NCI-H1694 (cell line): Measurements from ENCODE around the gene TTC21A.
"Not testable (repeated sequence)": the region's sequence is repeated elsewhere in the genome, so short reads cannot be mapped to it uniquely, and the experiment has no call there.

Source experiments
- DNase-seq: peaks from one replicate; lab custom pipeline; 2025; lab: John Stamatoyannopoulos, UW

Gene TTC21A

GRCh38 chr3:39149498-39150147, 42.1 kb downstream of the TTC21A start:
- no peak for DNase-seq

DNA sequence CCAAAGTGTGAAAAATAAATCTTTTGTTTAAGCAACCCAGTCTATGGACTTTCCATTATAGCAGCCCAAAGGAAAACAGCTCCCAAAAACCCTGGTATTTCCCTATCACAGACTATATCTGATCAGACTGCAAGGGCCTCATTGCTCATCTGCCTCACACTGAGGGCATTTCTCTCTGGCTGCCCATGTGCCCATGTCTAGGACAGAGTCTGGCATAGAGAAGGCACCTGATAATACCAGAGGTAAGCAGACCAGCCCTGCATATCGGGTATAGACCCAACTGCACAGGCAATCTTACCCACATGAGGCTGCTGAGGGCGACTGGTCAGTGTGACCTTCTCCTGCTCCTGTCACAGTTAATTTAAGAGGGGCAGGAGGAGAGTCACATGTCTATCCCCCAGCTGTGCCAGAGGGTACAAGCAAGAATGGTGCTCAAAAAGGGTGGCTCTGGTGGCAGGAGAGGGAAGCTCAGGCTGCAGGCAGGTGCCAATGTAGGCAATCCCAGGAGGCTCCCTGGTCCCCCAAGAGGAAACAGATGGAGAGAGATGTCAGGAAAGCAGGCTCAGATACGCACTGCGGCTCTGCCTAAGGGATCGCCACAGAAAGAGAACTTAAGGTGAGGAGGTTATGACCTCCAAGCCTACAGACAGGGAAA, 42.8 kb downstream of the TTC21A start:
- DNase-seq: no peak

DNA sequence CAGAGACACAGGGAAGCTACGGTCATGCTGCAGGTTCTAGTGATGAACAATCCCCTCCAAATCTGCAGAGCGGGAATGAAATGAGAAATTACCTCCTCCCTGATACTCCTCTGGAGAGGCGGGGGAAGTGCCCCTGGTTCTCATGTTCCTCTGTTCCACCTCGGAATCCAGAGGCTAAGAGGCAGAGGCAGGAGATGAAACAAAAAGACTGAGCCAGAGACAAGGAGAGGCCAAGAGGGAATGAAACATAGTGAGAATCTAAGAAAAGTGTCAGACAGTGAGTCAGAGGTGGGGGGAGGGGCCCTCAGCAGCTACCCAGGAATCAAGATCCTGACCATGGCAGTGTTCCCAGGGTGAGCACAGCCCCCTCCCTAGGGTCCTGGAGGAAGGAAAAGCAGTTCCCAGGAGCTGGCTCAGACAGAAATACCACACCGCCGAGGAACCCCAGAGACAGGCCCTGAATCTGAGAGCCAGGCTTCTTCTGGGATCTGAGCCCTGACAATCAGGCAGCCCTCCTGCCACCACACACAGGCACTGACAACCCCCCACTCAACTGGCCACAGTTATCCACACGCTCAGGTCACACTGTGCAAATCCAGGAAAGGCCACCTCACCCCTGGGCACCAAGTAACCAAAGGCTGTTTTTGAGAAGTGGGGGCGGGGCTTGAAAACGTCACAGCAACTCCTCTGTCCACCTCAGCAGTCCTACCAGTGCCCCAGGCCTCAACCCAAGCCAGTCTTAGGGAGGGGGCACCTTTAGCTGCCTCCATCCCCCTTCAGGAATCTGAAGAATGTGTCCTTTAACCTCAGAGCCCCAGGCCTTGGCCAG, 43.5 kb downstream of the TTC21A start:
- no peak for DNase-seq

DNA sequence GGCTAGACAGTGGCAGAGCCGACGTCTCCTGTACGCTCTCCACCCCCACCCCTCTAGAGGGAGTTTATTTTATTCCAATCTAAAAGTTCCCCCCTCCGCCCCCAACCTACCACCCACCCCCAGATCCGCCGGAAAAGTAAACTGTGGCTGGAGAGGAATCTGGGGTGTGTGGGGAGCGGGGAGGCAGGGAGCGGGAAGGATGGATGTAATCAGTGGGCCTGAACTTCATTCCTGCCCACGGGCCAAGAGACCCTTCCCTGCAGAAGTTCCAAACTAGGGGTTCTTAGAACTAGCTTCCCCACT, 46.4 kb downstream of the TTC21A start:
- DNase-seq: no peak

- DNase-seq: no peak
Observed at GRCh38 chr3:39154280-39155021, 47.0 kb downstream of the TTC21A start.

DNA sequence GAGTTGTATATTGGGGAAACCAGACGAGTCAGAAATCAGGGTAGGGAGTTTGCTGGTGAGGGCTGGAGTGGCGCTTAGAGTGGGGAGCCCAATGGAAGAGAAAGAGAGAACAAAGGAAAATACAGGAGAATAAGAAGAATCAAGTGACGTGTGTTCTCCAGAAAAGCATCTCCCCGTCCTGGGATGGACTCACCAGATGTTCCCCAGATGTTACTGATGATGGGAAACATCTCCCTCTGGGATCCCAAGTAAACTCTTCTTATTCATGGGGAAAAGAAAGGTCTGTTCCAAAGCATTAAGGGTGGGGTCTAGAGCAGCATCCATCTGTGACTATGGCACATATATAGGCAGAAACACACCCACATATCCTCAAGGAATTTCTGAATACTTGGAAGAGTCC, 48.9 kb downstream of the TTC21A start:
- no peak for DNase-seq

DNA sequence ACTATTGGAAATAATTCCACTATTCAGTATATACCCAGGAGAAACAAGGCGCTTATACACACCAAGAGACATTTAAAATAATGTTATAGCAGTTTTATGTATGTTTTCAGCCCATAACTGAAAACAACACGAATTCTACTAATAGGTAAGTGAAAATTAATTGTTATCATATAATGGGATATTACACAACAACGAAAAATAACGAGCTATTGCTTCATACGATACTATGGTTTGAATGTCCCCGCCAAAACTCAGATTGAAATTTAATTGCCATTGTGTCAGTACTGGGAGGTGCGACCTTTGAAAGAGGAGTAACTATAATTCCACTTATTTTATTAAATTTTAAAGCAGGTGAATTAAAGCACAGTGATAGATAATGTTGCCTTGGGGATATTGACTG, 49.9 kb downstream of the TTC21A start:
- no peak for DNase-seq

GRCh38 chr3:39158148-39158715, 50.8 kb downstream of the TTC21A start:
- DNase-seq: no peak

- DNase-seq: no peak
Observed at GRCh38 chr3:39164414-39164813, 56.9 kb downstream of the TTC21A start.

- DNase-seq: no peak
Observed at GRCh38 chr3:39165518-39165917, 58.0 kb downstream of the TTC21A start.

DNA sequence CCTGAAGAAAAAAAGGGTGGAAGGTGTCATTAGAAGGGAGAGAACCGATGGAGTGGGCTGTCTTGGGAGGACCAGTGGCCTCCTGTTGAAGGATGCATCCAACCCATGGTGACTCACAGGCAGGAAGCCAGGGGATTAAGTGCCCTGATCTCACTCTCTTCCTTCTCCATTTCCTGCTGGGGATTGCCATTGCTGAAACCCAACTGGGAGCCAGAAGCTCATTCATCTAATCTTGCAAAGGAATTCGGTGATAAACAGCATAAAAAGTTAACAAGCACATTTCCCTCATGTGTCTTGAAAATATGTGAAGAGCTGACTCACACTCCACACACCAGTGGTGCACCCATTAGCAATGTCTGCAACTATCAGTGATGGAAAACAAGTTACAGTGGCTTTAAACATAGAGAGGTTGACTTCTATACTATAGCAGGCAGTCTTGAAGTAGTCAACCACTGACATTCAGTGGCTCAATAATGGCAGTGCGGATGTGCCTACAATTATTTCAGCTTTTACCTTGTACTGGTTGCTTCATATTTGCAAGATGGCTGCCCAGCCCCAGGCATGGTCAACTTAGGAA, 58.7 kb downstream of the TTC21A start:
- no peak for DNase-seq

GRCh38 chr3:39166932-39167532, 59.6 kb downstream of the TTC21A start:
- no peak for DNase-seq

DNA sequence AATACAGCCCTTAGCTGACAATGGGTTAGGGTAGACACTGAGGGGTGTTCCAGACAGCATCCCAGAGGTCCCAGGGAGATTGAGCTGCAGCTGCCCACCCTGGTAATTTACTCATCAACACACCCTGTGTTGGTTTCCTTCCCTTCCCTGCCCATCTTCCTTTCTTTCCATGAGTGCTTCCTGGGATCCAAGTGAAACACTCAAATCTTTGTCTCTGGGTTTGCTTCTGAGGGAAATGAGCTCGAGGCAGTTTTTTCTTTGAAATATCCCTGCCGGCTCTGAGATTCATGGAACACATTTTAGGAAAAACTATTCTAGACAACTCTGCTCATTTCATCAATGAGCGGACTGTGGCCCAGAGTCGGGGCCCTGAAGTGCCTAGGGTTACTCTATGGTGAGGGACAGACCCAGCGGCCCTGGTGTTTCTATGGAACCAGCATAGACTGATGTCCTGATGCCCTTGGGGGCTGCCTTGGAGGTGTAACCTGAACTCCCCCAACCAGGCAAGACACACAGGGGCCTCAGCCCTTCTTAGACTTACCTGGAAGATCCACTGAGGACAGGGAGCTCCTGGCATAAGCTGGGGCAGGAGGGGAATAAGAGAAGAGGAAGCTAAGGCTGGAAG, 60.8 kb downstream of the TTC21A start:
- no peak for DNase-seq

DNA sequence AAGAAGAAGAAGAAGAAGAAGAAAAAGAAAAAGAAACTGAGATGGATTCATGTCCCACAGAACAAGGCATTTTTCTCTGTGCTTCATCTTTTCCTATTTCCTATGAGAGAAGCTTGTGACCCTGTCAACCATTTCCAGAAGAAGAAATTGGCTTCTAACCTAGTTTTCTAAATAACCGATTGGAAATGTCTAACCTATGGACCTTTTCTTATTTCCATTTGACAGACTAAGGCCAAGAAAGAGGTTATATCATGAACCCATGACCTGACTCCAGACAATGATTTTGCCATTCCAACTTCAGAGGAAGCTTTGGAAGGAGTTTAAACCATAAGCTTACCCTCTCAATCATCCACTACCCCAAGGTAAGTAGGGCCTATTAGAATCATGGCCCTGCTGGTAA, 62.2 kb downstream of the TTC21A start:
- no peak for DNase-seq

DNA sequence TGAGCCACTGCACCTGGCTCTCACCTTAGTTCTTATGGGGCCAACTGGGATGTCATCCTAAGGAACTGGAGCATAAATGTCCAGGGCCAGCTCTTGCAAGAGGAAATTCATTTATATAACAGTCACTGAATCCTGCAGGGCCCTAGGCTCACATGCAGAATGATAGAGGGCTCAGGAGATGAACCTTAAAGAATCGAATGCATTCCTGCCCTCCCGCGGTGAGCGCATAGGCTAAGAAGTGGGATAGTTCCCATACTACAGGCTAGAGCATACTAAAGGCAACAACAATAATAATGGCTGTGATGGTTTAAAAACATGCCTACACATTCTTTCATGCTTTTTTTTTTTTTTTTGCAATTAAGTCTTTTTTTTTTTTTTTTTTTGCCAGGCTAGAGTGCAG, 63.0 kb downstream of the TTC21A start:
- DNase-seq: no peak

- DNase-seq: not testable (repeated sequence)
Observed at GRCh38 chr3:39170877-39171276, 63.4 kb downstream of the TTC21A start.

DNA sequence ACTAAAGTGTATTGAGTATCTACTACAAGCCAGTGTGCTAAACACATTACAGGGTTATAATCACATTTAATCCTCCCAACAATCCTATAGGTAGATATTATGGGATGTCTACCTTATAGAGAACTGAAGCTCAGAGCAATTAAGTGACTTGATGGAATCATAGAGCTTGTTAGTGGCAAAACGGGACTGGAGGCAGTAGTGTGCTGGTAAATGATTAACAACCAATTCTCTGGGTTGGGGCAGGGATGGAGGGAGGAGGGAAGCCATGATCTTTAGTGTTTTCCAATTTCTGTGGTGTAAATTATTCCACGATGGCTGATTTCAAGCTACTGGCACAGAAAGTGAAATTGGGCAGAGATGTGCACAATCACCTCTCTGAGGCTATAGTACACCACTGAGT, 64.4 kb downstream of the TTC21A start:
- no peak for DNase-seq

GRCh38 chr3:39173318-39174125, 66.0 kb downstream of the TTC21A start:
- DNase-seq: no peak

DNA sequence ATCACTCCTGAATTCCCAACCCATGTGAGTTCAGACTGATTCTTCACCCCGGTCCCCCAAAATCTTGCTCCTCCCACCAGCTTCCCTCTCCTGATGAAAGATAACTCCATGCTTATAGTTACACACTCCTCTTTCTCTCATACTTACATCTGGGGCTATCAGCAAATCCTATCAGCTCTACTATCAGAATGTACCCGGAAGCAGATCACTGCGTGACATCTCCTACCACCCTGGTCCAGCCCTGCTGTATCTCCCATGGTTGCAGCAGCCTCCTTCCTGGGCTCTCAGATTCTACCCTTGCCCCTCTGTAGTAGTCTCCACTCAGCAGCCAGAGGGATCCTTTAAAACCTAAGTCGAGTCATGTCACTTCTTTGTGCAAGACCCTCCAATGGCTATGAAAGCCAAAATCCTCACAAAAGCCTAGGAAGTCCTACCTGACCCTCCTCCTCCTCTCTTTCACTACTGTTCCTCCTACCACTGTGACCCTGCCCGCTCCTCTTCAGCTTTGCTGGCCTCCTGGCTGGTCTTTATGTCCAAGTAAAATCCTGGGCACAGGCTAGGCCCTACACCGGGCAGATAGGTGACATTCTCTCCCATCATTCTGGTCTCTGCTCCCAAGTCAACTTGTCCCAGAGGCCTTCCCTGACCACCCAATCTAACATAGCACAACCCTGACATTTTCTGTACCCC, 68.7 kb downstream of the TTC21A start:
- DNase-seq: no peak
